DND-41 (cell line): ENCODE measurements around the gene TRIM56.

Experiments used
- CTCF ChIP-seq: IDR thresholded peaks from 2 replicates; pipeline ENCODE4 v1.5.1; 2012; ENCODE audit warnings: borderline replicate concordance, low read length, moderate library complexity, mild to moderate bottlenecking; ENCODE audit not compliant: poor library complexity, severe bottlenecking; ENCODE audit errors: extremely low read depth
- EZH2 ChIP-seq: IDR thresholded peaks from 3 replicates; pipeline ENCODE4 v1.6.1; 2012; ENCODE audit warnings: borderline replicate concordance, low read depth, mild to moderate bottlenecking, moderate library complexity, low read length, inconsistent platforms; ENCODE audit not compliant: severe bottlenecking

GRCh38 chr7:101081432-101081831 lies 3.8 kb upstream of the TRIM56 start:
- TF ChIP-seq CTCF (no peak), EZH2 (no peak)
